ENCODE measurements around the gene SERTM2.

SERTM2 gene

GRCh38 chrX:111560801-111561200 lies 49.4 kb downstream of the SERTM2 start:
- no peak for DNase-seq (ENCODE audit: low read depth)

GRCh38 chrX:111561851-111562250 lies 50.4 kb downstream of the SERTM2 start:
- DNase-seq (ENCODE audit: low read depth), result no peak

- DNase-seq (ENCODE audit: low read depth), result no peak
Observed at GRCh38 chrX:111567542-111568255, 56.3 kb downstream of the SERTM2 start.

GRCh38 chrX:111568354-111568753 lies 56.9 kb downstream of the SERTM2 start:
- DNase-seq (ENCODE audit: low read depth), result no peak

- no peak for DNase-seq (ENCODE audit: low read depth)
Observed at GRCh38 chrX:111568817-111569216, 57.4 kb downstream of the SERTM2 start.
